ENCODE results near the gene RPL13. TPM values are rescaled to one million over a fixed set of nuclear protein-coding genes. Genes with fewer than 3 reads are reported as not detected.

Gene RPL13
- total RNA-seq, 1 donor from 2014 or later: 2,182 TPM

DNA sequence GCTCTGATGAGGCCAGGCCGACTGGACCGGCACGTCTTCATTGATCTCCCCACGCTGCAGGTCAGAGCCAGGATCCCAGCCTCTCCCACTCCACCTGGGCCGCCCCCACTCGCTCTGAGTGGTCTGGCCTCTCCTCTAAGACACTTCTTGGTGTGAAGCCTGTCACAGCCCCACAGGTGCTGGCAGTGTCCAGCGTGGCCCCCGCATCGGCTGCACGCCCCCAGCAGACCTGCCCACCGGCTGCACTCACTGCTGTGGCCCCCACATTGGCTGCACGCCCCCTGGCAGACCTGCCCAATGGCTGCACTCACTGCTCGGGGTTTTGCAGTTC lies 15.8 kb upstream of the RPL13 start:
- intact Hi-C loops (cut with micrococcal nuclease): no loop called here

DNA sequence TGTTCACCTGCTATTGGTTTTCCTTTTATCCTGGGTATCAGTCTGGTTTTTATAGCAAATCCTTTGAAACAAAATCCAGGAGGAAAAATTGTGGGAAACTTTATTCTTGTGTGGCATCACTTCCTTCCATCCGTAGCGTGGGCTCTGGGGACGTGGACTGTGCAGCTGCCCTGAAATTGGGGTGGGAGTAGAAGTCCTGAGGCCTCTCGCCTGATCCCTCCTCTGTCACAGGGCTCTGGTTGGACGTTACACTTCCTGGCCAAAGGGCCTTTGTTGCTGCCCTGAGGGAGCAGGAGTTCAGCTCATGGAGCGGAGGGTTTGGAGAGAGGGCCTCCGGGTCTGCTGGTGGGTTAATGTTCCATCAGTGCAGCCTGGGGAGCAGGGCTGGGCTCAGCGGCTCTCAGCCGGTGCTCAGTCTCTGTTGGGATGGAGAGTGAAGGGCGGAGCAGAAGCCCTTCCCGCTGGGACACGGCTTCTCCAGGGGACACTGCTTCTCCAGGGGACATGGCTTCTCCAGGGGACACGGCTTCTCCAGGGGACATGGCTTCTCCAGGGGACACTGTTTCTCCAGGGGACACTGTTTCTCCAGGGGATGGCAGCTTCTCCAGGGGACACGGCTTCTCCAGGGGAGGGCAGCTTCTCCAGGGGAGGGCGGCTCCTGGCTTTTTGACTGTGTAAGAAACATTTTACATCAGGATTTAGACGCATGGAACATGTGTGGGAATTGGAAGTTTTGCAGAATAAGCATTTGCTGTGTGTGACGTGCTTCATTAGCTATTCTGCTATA lies 15.2 kb upstream of the RPL13 start:
- intact Hi-C loops (cut with micrococcal nuclease): no loop called here

DNA sequence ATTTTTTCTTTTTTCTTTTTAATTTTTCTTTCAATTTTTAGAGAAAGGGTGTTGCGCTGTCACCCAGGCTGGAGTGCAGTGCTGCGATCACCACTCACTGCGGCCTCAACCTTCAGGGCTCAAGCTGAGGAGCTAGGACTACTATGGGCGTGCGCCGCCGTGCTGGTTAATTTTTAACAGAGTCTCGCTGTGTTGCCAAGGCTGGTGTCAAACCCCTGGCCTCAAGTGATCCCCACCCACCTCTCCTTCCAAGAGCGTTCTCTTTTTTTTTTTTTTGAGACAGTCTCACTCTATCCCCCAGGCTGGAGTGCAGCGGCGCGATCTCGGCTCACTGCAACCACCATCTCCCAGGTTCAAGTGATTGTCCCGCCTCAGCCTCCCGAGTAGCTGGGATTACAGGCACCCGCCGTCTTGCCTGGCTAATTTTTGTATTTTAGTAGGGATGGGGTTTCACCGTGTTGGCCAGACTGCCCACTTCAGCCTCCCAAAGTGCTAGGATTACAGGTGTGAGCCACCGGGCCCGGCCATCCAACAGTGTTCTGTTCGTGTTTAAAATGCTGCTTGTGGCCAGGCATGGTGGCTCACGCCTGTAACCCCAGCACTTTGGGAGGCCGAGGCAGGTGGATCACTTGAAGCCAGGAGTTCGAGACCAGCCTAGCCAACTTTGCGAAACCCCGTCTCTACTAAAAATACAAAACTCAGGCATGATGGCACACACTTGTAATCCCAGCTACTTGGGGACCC lies 14.5 kb upstream of the RPL13 start:
- intact Hi-C loops (cut with micrococcal nuclease): no loop called here

GRCh38 chr16:89546781-89547180 lies 13.7 kb upstream of the RPL13 start:
- intact Hi-C loops (cut with micrococcal nuclease): no loop called here

DNA sequence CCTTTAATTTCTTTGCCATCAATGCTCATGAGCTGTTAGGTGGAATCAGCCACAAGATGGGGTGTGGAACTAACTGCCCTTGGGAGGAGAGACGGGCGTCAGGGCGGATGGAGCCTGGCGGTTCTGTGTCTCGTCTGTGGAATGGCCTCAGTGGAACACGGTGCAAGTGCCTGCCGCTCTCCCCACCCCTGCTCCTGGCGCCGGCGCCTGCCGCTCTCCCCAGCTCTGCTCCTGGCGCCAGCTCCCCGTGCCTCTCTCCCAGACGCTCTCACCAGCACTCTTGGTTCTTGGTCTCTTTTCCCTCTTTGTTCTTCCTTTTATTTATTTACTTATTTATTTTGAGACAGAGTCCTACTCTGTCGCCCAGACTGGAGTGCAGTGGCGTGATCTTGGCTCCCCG lies 13.2 kb upstream of the RPL13 start:
- intact Hi-C loops (cut with micrococcal nuclease): no loop called here

GRCh38 chr16:89547860-89548259 lies 12.6 kb upstream of the RPL13 start:
- intact Hi-C loops (cut with micrococcal nuclease): no loop called here

GRCh38 chr16:89548344-89549006 lies 12.0 kb upstream of the RPL13 start:
- intact Hi-C loops (cut with micrococcal nuclease): no loop called here

DNA sequence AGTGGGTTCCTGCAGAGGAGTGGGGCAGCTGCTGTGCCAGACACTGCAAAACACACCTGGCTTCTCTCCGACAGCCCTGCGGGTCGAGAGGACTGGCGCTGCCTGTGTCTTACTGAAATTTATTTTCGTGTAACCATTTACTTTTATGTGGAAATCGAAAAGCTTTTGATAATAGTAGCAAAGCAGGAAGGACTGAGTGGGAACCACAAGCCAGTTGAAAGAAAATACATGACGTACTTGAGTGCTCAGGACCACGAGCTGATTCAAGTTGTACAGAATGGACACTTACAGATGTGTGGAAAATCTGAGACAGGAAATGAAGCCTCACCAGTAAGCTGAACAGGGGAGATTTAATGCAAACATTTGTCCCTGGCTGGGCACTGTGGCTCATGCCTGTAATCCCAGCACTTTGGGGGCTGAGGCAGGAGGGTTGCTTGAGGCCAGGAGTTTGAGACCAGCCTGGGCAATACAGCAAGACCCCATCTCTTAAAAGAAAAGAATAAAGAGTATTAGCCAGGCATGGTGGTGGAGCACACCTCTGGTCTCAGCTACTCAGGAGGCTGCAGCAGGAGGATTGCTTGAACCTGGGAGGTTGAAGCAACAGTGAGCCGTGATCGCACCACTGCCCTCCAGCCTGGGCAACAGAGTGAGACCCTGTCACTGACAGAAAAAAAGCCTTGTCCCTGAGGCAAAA lies 11.3 kb upstream of the RPL13 start:
- intact Hi-C loops (cut with micrococcal nuclease): no loop called here

GRCh38 chr16:89550421-89551007 lies 10.0 kb upstream of the RPL13 start:
- intact Hi-C loops (cut with micrococcal nuclease): no loop called here

DNA sequence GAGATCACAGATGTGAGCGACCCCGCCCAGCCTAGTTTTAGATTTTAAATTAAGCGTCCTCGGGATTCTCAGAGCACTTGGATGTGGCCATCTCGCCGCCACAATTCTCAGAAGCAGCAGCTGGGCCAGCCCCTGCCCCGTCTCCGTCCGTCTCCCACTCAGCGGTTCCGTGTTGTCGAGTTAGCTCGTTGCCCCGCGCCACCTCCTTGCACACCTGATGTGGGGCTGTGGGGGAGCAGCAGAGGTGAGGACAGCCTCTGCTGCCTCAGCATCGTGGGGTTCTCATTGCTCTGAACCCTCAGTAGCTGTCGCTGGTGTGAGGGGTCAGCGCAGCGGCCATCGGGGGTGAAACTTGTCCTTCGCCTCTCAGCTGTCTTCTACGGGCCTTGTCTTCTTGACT lies 8.2 kb upstream of the RPL13 start:
- intact Hi-C loops (cut with micrococcal nuclease): no loop called here

DNA sequence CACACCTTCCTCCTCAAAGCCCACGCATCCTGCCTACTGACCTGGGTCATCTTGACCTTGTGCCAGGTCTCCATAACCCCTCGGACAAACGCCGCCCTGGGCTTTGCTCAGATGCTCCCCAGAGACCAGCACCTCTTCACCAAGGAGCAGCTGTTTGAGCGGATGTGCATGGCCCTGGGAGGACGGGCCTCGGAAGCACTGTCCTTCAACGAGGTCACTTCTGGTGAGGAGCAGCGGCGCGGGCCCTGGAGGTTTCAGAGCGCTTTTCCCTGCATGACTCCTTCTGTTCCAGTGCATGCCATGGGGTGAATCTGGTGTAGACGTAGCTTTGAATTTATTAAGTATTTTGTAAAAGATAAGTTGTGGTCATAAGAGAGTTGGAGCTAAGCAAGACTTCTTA lies 7.6 kb upstream of the RPL13 start:
- intact Hi-C loops (cut with micrococcal nuclease): no loop called here

GRCh38 chr16:89553733-89554132 lies 6.7 kb upstream of the RPL13 start:
- intact Hi-C loops (cut with micrococcal nuclease): no loop called here

DNA sequence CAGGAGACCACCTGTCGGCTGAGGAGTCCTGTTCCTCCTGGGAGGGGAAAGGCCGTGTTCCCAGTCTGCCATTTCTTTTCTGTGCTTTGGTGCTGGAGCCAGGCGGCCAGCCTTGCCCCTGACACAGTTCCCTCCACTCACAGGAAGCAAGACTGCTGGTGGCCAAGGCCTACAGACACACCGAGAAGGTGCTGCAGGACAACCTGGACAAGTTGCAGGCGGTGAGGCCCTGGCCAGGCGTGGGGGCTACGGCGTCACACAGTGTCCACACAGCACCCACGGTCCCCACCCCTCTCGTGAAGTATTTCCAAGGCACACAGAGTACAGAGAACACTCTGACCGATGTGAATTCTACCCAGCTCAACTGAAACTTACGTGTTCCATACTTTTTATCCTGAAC lies 6.1 kb upstream of the RPL13 start:
- intact Hi-C loops (cut with micrococcal nuclease): no loop called here

DNA sequence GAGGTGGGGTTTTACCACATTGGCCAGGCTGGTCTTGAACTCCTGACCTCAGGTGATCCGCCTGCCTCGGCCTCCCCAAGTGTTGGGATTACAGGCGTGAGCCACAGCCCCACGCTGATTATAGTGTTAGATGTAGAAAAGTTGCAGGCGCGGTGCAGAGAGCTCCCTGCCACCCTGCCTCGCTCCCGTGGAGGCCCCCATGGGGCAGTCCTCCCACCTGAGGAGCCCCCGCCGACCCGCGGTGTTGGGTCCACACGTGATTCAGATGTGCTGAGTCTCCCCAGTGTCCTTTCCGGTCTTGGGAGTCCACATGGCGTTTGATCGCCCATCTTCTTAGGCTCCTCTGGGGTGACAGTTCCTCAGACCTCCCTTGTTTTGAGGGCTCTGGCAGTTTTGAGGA lies 5.2 kb upstream of the RPL13 start:
- intact Hi-C loops (cut with micrococcal nuclease): loop anchor here (5.0 kb wide), 1 partner anchor 238 kb away; no protein-coding TSS in a partner anchor

DNA sequence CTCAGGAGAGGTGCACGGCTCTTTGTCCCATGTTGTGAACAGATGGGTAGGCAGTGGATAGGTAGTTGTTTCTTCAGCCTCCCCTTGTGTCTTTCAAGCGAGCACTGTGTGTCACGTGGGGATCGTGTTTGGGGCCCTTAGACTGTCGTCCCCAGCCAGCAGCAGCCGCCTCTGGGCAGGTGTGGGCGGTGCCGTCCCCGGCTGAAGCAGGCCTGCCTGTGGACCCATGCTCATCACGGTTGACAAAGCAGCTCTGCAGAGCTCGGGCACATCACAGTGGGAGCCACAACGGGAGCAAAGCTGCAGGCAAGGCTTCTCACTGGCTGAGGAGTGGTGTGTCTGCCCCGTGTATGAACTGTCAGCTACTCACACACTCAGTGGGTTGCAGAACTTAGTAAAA lies 4.7 kb upstream of the RPL13 start:
- intact Hi-C loops (cut with micrococcal nuclease): loop anchor here (5.0 kb wide), 1 partner anchor 238 kb away; no protein-coding TSS in a partner anchor

GRCh38 chr16:89556750-89557689 lies 3.5 kb upstream of the RPL13 start:
- intact Hi-C loops (cut with micrococcal nuclease): loop anchor here (1.0 to 5.0 kb wide), 2 partner anchors 224 to 240 kb away; no protein-coding TSS in a partner anchor

- intact Hi-C loops (cut with micrococcal nuclease): loop anchor here (1.0 to 5.0 kb wide), 2 partner anchors 225 to 241 kb away; no protein-coding TSS in a partner anchor
Observed at GRCh38 chr16:89557690-89558490, 2.6 kb upstream of the RPL13 start.

DNA sequence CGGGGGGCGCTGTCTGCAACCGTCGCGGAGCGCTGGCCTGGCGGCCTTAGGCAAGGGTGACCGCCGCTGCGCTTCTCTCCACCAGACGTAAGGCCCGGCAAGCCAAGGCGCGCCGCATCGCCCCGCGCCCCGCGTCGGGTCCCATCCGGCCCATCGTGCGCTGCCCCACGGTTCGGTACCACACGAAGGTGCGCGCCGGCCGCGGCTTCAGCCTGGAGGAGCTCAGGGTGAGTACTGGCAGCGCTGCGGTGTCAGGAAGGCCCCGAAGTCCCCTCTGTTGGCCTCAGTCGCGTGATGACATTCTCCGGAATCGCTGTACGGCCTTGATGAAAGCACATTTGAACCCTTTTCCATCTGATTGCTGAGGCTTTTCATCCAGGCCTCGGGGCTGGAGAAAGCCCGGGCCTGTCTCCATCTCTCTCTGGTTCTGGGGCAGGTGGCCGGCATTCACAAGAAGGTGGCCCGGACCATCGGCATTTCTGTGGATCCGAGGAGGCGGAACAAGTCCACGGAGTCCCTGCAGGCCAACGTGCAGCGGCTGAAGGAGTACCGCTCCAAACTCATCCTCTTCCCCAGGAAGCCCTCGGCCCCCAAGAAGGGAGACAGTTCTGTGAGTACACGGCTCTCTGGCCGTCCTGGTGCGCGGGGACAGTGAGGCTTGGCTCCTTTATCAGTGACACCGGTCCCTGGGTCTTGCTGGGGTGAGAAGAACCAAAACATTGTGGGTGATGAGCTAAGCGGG lies 831 bp downstream of the RPL13 start:
- intact Hi-C loops (cut with micrococcal nuclease): loop anchor here (2.0 to 10.0 kb wide), 4 partner anchors 71 to 303 kb away; partner anchors contain the start of genes ANKRD11, CHMP1A, SPATA33 and VPS9D1

All from T-helper 2 cell treated with Interferon-gamma antibody and Interleukin-4, amounts not matched to agents 100 ng/mL and 5 ng/mL, for 36 hours (primary cell).